ENCODE measurements around the gene TMLHE. TPM values are rescaled to one million over a fixed set of nuclear protein-coding genes. Genes with fewer than 3 reads are reported as not detected.

The TMLHE gene
- total RNA-seq, 1 donor from 2014 or later = 19.6 TPM

GRCh38 chrX:155611302-155611701, 1.4 kb downstream of the TMLHE start:
- no peaks in the 10 kb centered on the region for H3K36me3 ChIP-seq
- intact Hi-C loops (cut with DNase I) = no loop called here
- H3K27me3 ChIP-seq = no peaks in the 10 kb centered on the region
- H3K4me1 ChIP-seq = peaks cover 7% of the 10 kb centered on the region
- TF ChIP-seq POLR2A (IDR thresholded peaks at IDR 0.05) = no peak
- no peak for TF ChIP-seq POLR2AphosphoS5 (IDR thresholded peaks at IDR 0.05; ENCODE audit: insufficient read depth in 1 of 2, low read depth in 1 of 2)
- TF ChIP-seq CTCF (IDR thresholded peaks at IDR 0.05) = no peak
- H3K27ac ChIP-seq = peak overlapping the region; percentile 72
- H3K4me3 ChIP-seq = peak overlapping the region in 1 of 2 donors; percentile 57
- peaks cover 6% of the 10 kb centered on the region for H3K9me3 ChIP-seq
- DNase-seq (ENCODE audit: extremely low spot score in 2 of 2) = no peak

- no peak for DNase-seq (ENCODE audit: extremely low spot score in 2 of 2)
- H3K4me1 ChIP-seq = no peaks in the 10 kb centered on the region
- intact Hi-C loops (cut with DNase I) = no loop called here
- peaks cover 0 to 7% of the 10 kb centered on the region in 2 donors for H3K36me3 ChIP-seq
- H3K9me3 ChIP-seq = peaks cover 11% of the 10 kb centered on the region
- TF ChIP-seq CTCF (IDR thresholded peaks at IDR 0.05) = no peak
- no peak for TF ChIP-seq POLR2A (IDR thresholded peaks at IDR 0.05)
- TF ChIP-seq POLR2AphosphoS5 (IDR thresholded peaks at IDR 0.05; ENCODE audit: insufficient read depth in 1 of 2, low read depth in 1 of 2) = no peak
- no peak overlapping the region for H3K4me3 ChIP-seq
- H3K27me3 ChIP-seq = no peaks in the 10 kb centered on the region
- no peak overlapping the region for H3K27ac ChIP-seq
Measured at GRCh38 chrX:155592981-155593380, 19.8 kb downstream of the TMLHE start.

- H3K27ac ChIP-seq = no peak overlapping the region
Measured at GRCh38 chrX:155592331-155592730, 20.4 kb downstream of the TMLHE start.

GRCh38 chrX:155577682-155578081, 35.1 kb downstream of the TMLHE start:
- intact Hi-C loops (cut with DNase I) = no loop called here
- no peak overlapping the region for H3K27ac ChIP-seq
- no peaks in the 10 kb centered on the region for H3K4me1 ChIP-seq
- H3K27me3 ChIP-seq = no peaks in the 10 kb centered on the region
- H3K4me3 ChIP-seq = no peak overlapping the region
- no peaks in the 10 kb centered on the region for H3K36me3 ChIP-seq
- TF ChIP-seq CTCF (IDR thresholded peaks at IDR 0.05) (no peak), POLR2AphosphoS5 (IDR thresholded peaks at IDR 0.05; ENCODE audit: insufficient read depth in 1 of 2, low read depth in 1 of 2) (no peak), POLR2A (IDR thresholded peaks at IDR 0.05) (no peak)
- H3K9me3 ChIP-seq = peaks cover 9% of the 10 kb centered on the region
- no peak for DNase-seq (ENCODE audit: extremely low spot score in 2 of 2)

More at GRCh38 chrX:155592331-155592730, 20.4 kb downstream of the TMLHE start:
- TF ChIP-seq CTCF (IDR thresholded peaks at IDR 0.05) (no peak), POLR2AphosphoS5 (IDR thresholded peaks at IDR 0.05; ENCODE audit: insufficient read depth in 1 of 2, low read depth in 1 of 2) (no peak)
- no peaks in the 10 kb centered on the region for H3K4me1 ChIP-seq
- H3K36me3 ChIP-seq = peaks cover 0 to 7% of the 10 kb centered on the region in 2 donors
- H3K4me3 ChIP-seq = no peak overlapping the region
- H3K9me3 ChIP-seq = peaks cover 11% of the 10 kb centered on the region
- no peaks in the 10 kb centered on the region for H3K27me3 ChIP-seq
- intact Hi-C loops (cut with DNase I) = no loop called here
- DNase-seq (ENCODE audit: extremely low spot score in 2 of 2) = no peak

- Histone ChIP-seq H3K36me3 (no peaks in the 10 kb centered on the region), H3K4me1 (no peaks in the 10 kb centered on the region), H3K27me3 (no peaks in the 10 kb centered on the region), H3K4me3 (no peak overlapping the region), H3K9me3 (no peaks in the 10 kb centered on the region), H3K27ac (no peak overlapping the region)
- DNase-seq (ENCODE audit: extremely low spot score in 2 of 2) = no peak
- TF ChIP-seq POLR2AphosphoS5 (IDR thresholded peaks at IDR 0.05; ENCODE audit: insufficient read depth in 1 of 2, low read depth in 1 of 2) (no peak), POLR2A (IDR thresholded peaks at IDR 0.05) (no peak), CTCF (IDR thresholded peaks at IDR 0.05) (no peak)
- intact Hi-C loops (cut with DNase I) = no loop called here
Measured at GRCh38 chrX:155563099-155563498, 49.7 kb downstream of the TMLHE start.

All from vagina (tissue), 2 donors.